ENCODE data around the gene ZC2HC1C. TPM values are rescaled to one million over a fixed set of nuclear protein-coding genes. Genes with fewer than 3 reads are reported as not detected.
A peak's percentile ranks its signal among the peaks of the same experiment; 100 is the strongest.

ZC2HC1C gene
- total and polyA plus RNA-seq, 2 of the 13 experiments (the other 11 are each of a cell fraction or from before 2014, with no cell fraction given), result 3.3 to 3.5 TPM

GRCh38 chr14:75063491-75064204 lies 5.8 kb upstream of the ZC2HC1C start, which contains the start of gene ACYP1 (continued):
- TF ChIP-seq FIP1L1 (IDR thresholded peaks at IDR 0.05; ENCODE audit: borderline replicate concordance, insufficient read depth, low read depth, low read length), result no peak
- TF ChIP-seq NCOA5 (CRISPR knock-in tag; IDR thresholded peaks at IDR 0.05), result no peak
- TF ChIP-seq SNAI1 (CRISPR knock-in tag; IDR thresholded peaks at IDR 0.05; ENCODE audit: borderline replicate concordance), result no peak
- no peak for TF ChIP-seq ZSCAN22 (CRISPR knock-in tag; IDR thresholded peaks at IDR 0.05)
- no peak for TF ChIP-seq SKIL (CRISPR knock-in tag; IDR thresholded peaks at IDR 0.05; ENCODE audit: borderline replicate concordance)
- no peak for TF ChIP-seq ZNF17 (CRISPR knock-in tag; IDR thresholded peaks at IDR 0.05)
- no peak for TF ChIP-seq BORCS8-MEF2B (CRISPR knock-in tag; IDR thresholded peaks at IDR 0.05)
- no peak for TF ChIP-seq ZSCAN5A (CRISPR knock-in tag; IDR thresholded peaks at IDR 0.05; ENCODE audit: borderline replicate concordance)
- TF ChIP-seq MED13 (CRISPR knock-in tag; IDR thresholded peaks at IDR 0.05), result no peak
- TF ChIP-seq KDM4B (CRISPR knock-in tag; IDR thresholded peaks at IDR 0.05), result no peak
- TF ChIP-seq SSRP1 (CRISPR knock-in tag; IDR thresholded peaks at IDR 0.05), result no peak
- TF ChIP-seq TRIM22 (IDR thresholded peaks at IDR 0.05), result no peak
- no peak for TF ChIP-seq NR3C1 (CRISPR knock-in tag; IDR thresholded peaks at IDR 0.05)
- TF ChIP-seq RBFOX2 (IDR thresholded peaks at IDR 0.05; ENCODE audit: low read depth, low read length), result peak; percentile 66
- TF ChIP-seq PHB2 (IDR thresholded peaks at IDR 0.05; ENCODE audit: partially characterized antibody), result no peak
- TF ChIP-seq SKI (IDR thresholded peaks at IDR 0.05; ENCODE audit: partially characterized antibody), result no peak
- no peak for TF ChIP-seq SMAD9 (CRISPR knock-in tag; IDR thresholded peaks at IDR 0.05)
- no peak for TF ChIP-seq ISX (CRISPR knock-in tag; conservative IDR thresholded peaks at IDR 0.05)
- TF ChIP-seq MNT (IDR thresholded peaks at IDR 0.05), result no peak
- TF ChIP-seq FLYWCH1 (CRISPR knock-in tag; IDR thresholded peaks at IDR 0.05), result no peak
- TF ChIP-seq PHF20 (CRISPR knock-in tag; IDR thresholded peaks at IDR 0.05), result no peak; the same call in 1 of the 2 replicates
- TF ChIP-seq POLR2A (IDR thresholded peaks at IDR 0.05; ENCODE audit: insufficient read depth in 1 of 2, low read depth in 2 of 2, low read length in 2 of 2), result peak in 1 of 2 experiments; percentile 78; a peak in 2 of 4 replicates
- TF ChIP-seq ZNF83 (CRISPR knock-in tag; IDR thresholded peaks at IDR 0.05; ENCODE audit: borderline replicate concordance), result no peak
- TF ChIP-seq EZH2 (conservative IDR thresholded peaks at IDR 0.05; ENCODE audit: low read depth, low read length), result no peak
- no peak for TF ChIP-seq NR2C2 (CRISPR knock-in tag; IDR thresholded peaks at IDR 0.05; ENCODE audit: borderline replicate concordance)
- no peak for TF ChIP-seq ZSCAN9 (CRISPR knock-in tag; IDR thresholded peaks at IDR 0.05; ENCODE audit: borderline replicate concordance)
- TF ChIP-seq ZNF558 (CRISPR knock-in tag; IDR thresholded peaks at IDR 0.05; ENCODE audit: borderline replicate concordance), result no peak
